Panc1 (cell line): Measurements from ENCODE around the gene CHST12.

Experiments
- POLR2AphosphoS5 ChIP-seq: IDR thresholded peaks from 2 replicates; pipeline ENCODE4 v1.6.1; 2012; ENCODE audit warnings: mild to moderate bottlenecking, low read depth, low read length, moderate library complexity
- TF ChIP-seq, protein P1 (sequence below): fragments of 450-650 bp; IDR thresholded peaks from 2 replicates; pipeline ENCODE4 v1.5.1; 2017; ENCODE audit warnings: mild to moderate bottlenecking
- TF ChIP-seq, protein P2 (sequence below), 2 experiments: IDR thresholded peaks; 2 replicates each; pipeline ENCODE4 v1.6.1; 2011 to 2012; ENCODE audit warnings: low read depth in 2 of 2, control low read depth in 1 of 2, low read length in 1 of 2, mild to moderate bottlenecking in 1 of 2, moderate library complexity in 1 of 2; ENCODE audit not compliant: insufficient read depth in 1 of 2

DNA sequence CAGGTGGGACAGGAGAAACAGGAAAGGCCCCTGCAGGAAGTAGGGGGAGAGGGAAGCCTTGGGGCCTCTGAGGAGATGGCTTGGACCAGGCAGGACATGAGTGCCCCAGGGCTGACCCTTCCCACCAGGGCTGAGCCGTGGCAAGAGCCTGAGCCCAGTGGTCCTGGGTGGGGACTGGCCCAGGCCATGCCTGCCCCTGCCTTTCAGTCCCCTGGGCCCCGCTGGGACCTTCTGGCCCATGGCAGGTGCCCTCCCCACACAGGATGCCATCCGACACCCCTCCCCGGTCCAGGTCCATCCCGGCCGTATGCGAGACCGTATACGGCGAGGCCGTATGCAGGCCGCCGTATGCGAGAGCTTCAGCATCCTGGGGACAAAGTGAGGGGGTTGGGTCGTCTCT is 70.8 kb downstream of the CHST12 start:
- TF ChIP-seq, protein P1, sequence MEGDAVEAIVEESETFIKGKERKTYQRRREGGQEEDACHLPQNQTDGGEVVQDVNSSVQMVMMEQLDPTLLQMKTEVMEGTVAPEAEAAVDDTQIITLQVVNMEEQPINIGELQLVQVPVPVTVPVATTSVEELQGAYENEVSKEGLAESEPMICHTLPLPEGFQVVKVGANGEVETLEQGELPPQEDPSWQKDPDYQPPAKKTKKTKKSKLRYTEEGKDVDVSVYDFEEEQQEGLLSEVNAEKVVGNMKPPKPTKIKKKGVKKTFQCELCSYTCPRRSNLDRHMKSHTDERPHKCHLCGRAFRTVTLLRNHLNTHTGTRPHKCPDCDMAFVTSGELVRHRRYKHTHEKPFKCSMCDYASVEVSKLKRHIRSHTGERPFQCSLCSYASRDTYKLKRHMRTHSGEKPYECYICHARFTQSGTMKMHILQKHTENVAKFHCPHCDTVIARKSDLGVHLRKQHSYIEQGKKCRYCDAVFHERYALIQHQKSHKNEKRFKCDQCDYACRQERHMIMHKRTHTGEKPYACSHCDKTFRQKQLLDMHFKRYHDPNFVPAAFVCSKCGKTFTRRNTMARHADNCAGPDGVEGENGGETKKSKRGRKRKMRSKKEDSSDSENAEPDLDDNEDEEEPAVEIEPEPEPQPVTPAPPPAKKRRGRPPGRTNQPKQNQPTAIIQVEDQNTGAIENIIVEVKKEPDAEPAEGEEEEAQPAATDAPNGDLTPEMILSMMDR, result no peak
- TF ChIP-seq POLR2AphosphoS5, result no peak
- TF ChIP-seq, protein P2, sequence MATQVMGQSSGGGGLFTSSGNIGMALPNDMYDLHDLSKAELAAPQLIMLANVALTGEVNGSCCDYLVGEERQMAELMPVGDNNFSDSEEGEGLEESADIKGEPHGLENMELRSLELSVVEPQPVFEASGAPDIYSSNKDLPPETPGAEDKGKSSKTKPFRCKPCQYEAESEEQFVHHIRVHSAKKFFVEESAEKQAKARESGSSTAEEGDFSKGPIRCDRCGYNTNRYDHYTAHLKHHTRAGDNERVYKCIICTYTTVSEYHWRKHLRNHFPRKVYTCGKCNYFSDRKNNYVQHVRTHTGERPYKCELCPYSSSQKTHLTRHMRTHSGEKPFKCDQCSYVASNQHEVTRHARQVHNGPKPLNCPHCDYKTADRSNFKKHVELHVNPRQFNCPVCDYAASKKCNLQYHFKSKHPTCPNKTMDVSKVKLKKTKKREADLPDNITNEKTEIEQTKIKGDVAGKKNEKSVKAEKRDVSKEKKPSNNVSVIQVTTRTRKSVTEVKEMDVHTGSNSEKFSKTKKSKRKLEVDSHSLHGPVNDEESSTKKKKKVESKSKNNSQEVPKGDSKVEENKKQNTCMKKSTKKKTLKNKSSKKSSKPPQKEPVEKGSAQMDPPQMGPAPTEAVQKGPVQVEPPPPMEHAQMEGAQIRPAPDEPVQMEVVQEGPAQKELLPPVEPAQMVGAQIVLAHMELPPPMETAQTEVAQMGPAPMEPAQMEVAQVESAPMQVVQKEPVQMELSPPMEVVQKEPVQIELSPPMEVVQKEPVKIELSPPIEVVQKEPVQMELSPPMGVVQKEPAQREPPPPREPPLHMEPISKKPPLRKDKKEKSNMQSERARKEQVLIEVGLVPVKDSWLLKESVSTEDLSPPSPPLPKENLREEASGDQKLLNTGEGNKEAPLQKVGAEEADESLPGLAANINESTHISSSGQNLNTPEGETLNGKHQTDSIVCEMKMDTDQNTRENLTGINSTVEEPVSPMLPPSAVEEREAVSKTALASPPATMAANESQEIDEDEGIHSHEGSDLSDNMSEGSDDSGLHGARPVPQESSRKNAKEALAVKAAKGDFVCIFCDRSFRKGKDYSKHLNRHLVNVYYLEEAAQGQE (IDR thresholded peaks at IDR 0.05; ENCODE audit: insufficient read depth in 1 of 2, low read depth in 2 of 2, low read length in 1 of 2), result no peak
